ENCODE measurements around the gene DPYSL4. TPM values are rescaled to one million over a fixed set of nuclear protein-coding genes. Genes with fewer than 3 reads are reported as not detected.
"Not testable (repeated sequence)": the region's sequence is repeated elsewhere in the genome, so short reads cannot be mapped to it uniquely, and the experiment has no call there.

The DPYSL4 gene
- total and polyA plus RNA-seq, 3 donors from 2014 or later: 11.7 to 21.0 (median 13.9) TPM

DNA sequence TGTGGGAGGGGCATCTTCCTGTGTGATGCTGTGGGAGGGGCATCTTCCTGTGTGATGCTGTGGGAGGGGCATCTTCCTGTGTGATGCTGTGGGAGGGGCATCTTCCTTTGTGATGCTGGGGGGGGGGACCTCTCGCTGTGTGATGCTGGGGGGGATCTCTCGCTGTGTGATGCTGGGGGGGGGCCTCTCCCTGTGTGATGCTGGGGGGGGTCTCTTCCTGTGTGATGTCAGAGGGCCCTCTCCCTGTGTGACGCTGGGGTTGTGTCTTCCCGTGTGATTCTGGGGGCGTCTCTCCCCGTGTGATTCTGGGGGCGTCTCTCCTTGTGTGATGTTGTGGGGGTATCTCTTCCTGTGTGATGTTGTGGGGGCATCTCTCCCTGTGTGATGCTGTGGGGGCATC, 27.9 kb upstream of the DPYSL4 start:
- Histone ChIP-seq H3K27ac (no peak overlapping the region), H3K27me3 (no peaks in the 10 kb centered on the region), H3K9me3 (no peaks in the 10 kb centered on the region), H3K4me1 (peaks cover 12% of the 10 kb centered on the region), H3K36me3 (ENCODE audit: low read depth, missing control alignments) (no peaks in the 10 kb centered on the region), H3K4me3 (no peak overlapping the region)
- no peak for TF ChIP-seq POLR2A (IDR thresholded peaks at IDR 0.05)
- TF ChIP-seq, protein P1, sequence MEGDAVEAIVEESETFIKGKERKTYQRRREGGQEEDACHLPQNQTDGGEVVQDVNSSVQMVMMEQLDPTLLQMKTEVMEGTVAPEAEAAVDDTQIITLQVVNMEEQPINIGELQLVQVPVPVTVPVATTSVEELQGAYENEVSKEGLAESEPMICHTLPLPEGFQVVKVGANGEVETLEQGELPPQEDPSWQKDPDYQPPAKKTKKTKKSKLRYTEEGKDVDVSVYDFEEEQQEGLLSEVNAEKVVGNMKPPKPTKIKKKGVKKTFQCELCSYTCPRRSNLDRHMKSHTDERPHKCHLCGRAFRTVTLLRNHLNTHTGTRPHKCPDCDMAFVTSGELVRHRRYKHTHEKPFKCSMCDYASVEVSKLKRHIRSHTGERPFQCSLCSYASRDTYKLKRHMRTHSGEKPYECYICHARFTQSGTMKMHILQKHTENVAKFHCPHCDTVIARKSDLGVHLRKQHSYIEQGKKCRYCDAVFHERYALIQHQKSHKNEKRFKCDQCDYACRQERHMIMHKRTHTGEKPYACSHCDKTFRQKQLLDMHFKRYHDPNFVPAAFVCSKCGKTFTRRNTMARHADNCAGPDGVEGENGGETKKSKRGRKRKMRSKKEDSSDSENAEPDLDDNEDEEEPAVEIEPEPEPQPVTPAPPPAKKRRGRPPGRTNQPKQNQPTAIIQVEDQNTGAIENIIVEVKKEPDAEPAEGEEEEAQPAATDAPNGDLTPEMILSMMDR (IDR thresholded peaks at IDR 0.05): no peak
- DNase-seq: no peak
- WGBS, 2 donors: 65% methylated on average over 7 of the region's 7 CpGs; no CpG with 5 or more reads in 1 of the 2 donors
- intact Hi-C loops (cut with DNase I; ENCODE audit: low total_unique reads): no loop called here

DNA sequence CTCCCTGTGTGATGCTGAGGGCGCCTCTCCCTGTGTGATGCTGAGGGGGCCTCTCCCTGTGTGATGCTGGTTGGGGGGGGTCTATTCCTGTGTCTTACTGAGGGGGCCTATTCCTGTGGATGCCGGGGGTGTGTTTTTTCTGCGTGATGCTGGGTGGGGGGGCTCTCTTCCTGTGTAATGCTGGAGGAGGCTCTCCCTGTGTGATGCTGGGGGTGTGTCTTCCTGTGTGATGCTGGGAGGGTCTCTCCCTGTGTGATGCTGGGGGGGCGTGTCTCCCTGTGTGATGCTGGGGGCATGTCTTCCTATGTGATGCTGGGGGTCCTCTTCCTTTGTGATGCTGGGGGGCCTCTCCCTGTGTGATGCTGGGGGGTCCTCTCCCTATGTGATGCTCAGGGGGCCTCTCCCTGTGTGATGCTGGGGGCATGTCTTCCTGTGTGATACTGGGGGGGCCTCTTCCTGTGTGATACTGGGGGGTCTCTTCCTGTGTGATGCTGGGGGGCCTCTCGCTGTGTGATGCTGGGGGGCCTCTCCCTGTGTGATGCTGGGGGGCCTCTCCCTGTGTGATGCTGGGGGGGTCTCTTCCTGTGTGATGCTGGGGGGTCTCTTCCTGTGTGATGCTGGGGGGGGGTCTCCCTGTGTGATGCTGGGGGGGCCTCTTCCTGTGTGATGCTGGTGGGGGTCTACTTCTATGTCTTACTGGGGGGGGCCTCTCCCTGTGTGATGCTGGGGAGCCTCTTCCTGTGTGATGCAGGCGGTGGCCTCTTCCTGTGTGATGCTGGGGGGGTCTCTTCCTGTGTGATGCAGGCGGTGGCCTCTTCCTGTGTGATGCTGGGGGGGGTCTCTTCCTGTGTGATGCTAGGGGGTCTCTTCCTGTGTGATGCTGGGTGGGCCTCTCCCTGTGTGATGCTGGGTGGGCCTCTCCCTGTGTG, 27.2 kb upstream of the DPYSL4 start:
- peaks cover 12% of the 10 kb centered on the region for H3K4me1 ChIP-seq
- DNase-seq; H3K4me3 ChIP-seq; H3K27ac ChIP-seq; H3K27me3 ChIP-seq; intact Hi-C loops (cut with DNase I; ENCODE audit: low total_unique reads); H3K9me3 ChIP-seq; H3K36me3 ChIP-seq (ENCODE audit: low read depth, missing control alignments): not testable (repeated sequence)
- WGBS, 2 donors: 78 to 80% methylated on average over 1 to 3 of the region's 7 CpGs

DNA sequence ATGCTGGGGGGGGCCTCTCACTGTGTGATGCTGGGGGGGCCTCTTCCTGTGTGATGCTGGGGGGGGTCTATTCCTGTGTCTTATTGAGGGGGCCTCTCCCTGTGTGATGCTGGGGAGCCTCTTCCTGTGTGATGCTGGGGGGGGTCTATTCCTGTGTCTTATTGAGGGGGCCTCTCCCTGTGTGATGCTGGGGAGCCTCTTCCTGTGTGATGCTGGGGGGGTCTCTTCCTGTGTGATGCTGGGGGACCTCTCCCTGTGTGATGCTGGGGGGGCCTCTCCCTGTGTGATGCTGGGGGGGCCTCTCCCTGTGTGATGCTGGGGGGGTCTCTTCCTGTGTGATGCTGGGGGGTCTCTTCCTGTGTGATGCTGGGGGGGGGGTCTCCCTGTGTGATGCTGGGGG, 26.5 kb upstream of the DPYSL4 start:
- H3K4me3 ChIP-seq; H3K36me3 ChIP-seq (ENCODE audit: low read depth, missing control alignments); intact Hi-C loops (cut with DNase I; ENCODE audit: low total_unique reads); DNase-seq; H3K27me3 ChIP-seq; H3K27ac ChIP-seq; H3K9me3 ChIP-seq: not testable (repeated sequence)
- peaks cover 12% of the 10 kb centered on the region for H3K4me1 ChIP-seq

DNA sequence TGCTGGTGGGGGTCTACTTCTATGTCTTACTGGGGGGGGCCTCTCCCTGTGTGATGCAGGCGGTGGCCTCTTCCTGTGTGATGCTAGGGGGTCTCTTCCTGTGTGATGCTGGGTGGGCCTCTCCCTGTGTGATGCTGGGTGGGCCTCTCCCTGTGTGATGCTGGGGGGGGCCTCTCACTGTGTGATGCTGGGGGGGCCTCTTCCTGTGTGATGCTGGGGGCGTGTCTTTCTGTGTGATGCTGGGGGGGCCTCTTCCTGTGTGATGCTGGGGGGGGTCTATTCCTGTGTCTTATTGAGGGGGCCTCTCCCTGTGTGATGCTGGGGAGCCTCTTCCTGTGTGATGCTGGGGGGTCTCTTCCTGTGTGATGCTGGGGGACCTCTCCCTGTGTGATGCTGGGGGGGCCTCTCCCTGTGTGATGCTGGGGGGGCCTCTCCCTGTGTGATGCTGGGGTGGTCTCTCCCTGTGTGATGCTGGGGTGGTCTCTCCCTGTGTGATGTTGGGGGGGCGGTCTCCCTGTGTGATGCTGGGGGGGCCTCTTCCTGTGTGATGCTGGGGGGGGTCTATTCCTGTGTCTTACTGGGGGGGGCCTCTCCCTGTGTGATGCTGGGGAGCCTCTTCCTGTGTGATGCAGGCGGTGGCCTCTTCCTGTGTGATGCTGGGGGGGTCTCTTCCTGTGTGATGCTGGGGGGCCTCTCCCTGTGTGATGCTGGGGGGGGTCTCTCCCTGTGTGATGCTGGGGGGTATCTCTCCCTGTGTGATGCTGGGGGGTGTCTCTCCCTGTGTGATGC, 25.7 kb upstream of the DPYSL4 start:
- H3K9me3 ChIP-seq; H3K36me3 ChIP-seq (ENCODE audit: low read depth, missing control alignments); H3K27me3 ChIP-seq; H3K27ac ChIP-seq; H3K4me3 ChIP-seq; DNase-seq; intact Hi-C loops (cut with DNase I; ENCODE audit: low total_unique reads): not testable (repeated sequence)
- 100% methylated on average over 1 of the region's 4 CpGs; no CpG with 5 or more reads in 1 of the 2 donors for WGBS, 2 donors
- H3K4me1 ChIP-seq: peaks cover 12% of the 10 kb centered on the region

DNA sequence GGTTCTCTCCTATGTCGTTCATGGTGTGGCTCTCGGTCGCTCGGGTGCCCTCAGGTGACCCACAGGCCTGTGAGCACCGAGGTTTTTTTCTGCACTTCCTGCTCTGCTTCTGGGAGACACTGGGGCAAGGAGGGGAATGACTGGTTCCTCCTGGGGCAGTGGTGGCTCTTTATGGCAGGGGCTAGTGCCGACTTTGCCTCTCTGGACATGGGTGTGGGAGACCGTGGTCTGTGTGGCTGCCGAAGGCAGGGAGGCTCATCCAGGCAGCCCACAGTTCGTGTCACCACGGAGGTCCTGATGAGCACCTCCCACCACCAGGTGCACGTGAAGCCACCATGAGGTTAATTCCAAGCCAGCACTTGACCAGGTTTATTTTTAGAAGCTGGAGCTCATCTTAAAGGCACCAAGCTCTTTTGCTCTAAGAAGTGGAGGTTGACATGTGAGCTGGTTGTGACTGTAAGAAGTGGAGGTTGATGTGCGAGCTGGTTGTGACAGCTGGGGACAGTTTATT, 24.7 kb upstream of the DPYSL4 start:
- no peaks in the 10 kb centered on the region for H3K9me3 ChIP-seq
- H3K27me3 ChIP-seq: no peaks in the 10 kb centered on the region
- no peak overlapping the region for H3K27ac ChIP-seq
- intact Hi-C loops (cut with DNase I; ENCODE audit: low total_unique reads): no loop called here
- no peak for DNase-seq
- peaks cover 12% of the 10 kb centered on the region for H3K4me1 ChIP-seq
- 53 to 55% methylated on average over 7 to 12 of the region's 12 CpGs for WGBS, 2 donors
- TF ChIP-seq, protein P1 (IDR thresholded peaks at IDR 0.05): no peak
- no peak for TF ChIP-seq POLR2A (IDR thresholded peaks at IDR 0.05)
- no peaks in the 10 kb centered on the region for H3K36me3 ChIP-seq (ENCODE audit: low read depth, missing control alignments)
- H3K4me3 ChIP-seq: no peak overlapping the region

DNA sequence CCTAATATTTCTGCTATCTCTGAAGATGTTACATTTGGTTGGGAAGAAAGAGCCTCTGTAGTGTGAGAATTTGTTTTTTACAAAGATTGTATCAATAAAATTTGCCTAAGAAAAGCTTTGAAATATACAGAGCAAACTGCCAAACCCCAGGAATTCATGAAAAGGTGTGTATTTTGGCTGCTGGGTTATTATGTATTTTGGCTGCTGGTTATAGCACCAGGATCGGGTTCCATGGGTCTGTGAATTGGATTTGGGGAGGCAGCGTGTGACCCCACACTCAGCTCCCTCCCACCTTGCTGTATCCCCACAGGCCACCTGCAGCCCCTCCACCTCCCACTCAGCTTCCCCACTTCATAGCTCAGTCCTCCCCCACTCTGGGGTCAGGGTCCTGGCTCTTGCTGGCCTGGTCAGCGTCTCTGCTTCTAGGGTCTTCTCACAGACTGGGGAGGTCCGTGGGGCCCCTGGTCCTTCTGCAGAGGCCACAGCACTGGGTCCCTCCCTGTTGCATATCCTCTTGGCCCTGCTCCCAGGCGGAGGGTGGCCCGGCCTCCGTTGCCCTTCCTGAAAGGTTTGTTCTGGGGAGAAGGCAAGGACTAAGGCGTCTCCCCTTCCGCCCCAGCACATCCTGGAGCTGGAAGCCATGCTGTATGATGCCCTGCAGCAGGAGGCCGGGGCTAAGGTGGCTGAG, 24.0 kb upstream of the DPYSL4 start:
- Histone ChIP-seq H3K4me3 (no peak overlapping the region), H3K36me3 (ENCODE audit: low read depth, missing control alignments) (no peaks in the 10 kb centered on the region), H3K27me3 (no peaks in the 10 kb centered on the region), H3K4me1 (peaks cover 12% of the 10 kb centered on the region), H3K27ac (no peak overlapping the region), H3K9me3 (no peaks in the 10 kb centered on the region)
- intact Hi-C loops (cut with DNase I; ENCODE audit: low total_unique reads): no loop called here
- 65 to 85% methylated on average over 4 to 10 of the region's 10 CpGs for WGBS, 2 donors
- DNase-seq: no peak
- TF ChIP-seq, protein P1 (IDR thresholded peaks at IDR 0.05): no peak
- TF ChIP-seq POLR2A (IDR thresholded peaks at IDR 0.05): no peak

Measured in testis (tissue), 3 donors.